ENCODE data around the gene HBEGF. TPM values are rescaled to one million over a fixed set of nuclear protein-coding genes. Genes with fewer than 3 reads are reported as not detected.

The HBEGF gene
- total RNA-seq = 11.0 TPM
- polyA plus RNA-seq (ENCODE audit: insufficient read depth in 1 of 8, insufficient read length in 8 of 8, low replicate concordance in 1 of 8) = 10 to 100 TPM; 10.0 to 27.0 (median 16.0) TPM
- long read RNA-seq, donor 1, partial matches to known transcripts = 0 of 1 reads
- long read RNA-seq, donor 1, other reads (novel, unspliced or antisense) = 0 of 1 reads
- long read RNA-seq, donor 2 = 0 reads
- long read RNA-seq, donor 3, partial matches to known transcripts = 0 of 4 reads
- long read RNA-seq, donor 3, other reads (novel, unspliced or antisense) = 0 of 4 reads
- long read RNA-seq, donor 4, partial matches to known transcripts = 0 of 5 reads
- long read RNA-seq, donor 4, other reads (novel, unspliced or antisense) = 0 of 5 reads
- long read RNA-seq, donor 5, transcript HBEGF-201 (6 exons, 2,386 nt) = major isoform, 14 of 22 reads
- long read RNA-seq, donor 5, partial matches to known transcripts = 5 of 22 reads
- long read RNA-seq, donor 5, other reads (novel, unspliced or antisense) = 0 of 22 reads
- long read RNA-seq, donor 6, transcript HBEGF-201 (6 exons, 2,386 nt) = major isoform, 5 of 7 reads
- long read RNA-seq, donor 6, partial matches to known transcripts = 0 of 7 reads
- long read RNA-seq, donor 6, other reads (novel, unspliced or antisense) = 0 of 7 reads
- long read RNA-seq, donor 7, partial matches to known transcripts = 37 of 38 reads
- long read RNA-seq, donor 7, other reads (novel, unspliced or antisense) = 0 of 38 reads
- long read RNA-seq, donor 8, partial matches to known transcripts = 0 of 2 reads
- long read RNA-seq, donor 8, other reads (novel, unspliced or antisense) = 0 of 2 reads
- long read RNA-seq, donor 9, partial matches to known transcripts = 0 of 3 reads
- long read RNA-seq, donor 9, other reads (novel, unspliced or antisense) = 0 of 3 reads
- long read RNA-seq, donor 10, partial matches to known transcripts = 0 of 4 reads
- long read RNA-seq, donor 10, other reads (novel, unspliced or antisense) = 0 of 4 reads
- long read RNA-seq, donor 11, partial matches to known transcripts = 0 of 2 reads
- long read RNA-seq, donor 11, other reads (novel, unspliced or antisense) = 0 of 2 reads

GRCh38 chr5:140346348-140347221, at the start of gene HBEGF:
TSS of gene HBEGF (minus strand) at chr5:140346603. CDS start at chr5:140346328, 275 bp downstream.
- under 1% methylated on average over 49 of the region's 72 CpGs for WGBS (ENCODE audit: insufficient coverage)
- H3K4me1 ChIP-seq (ENCODE audit: control insufficient read depth, insufficient read depth, low read length) = peaks cover 55% of the 10 kb centered on the region
- peak within 1 kb of the TSS; percentile 85 for H3K27ac ChIP-seq (ENCODE audit: low read length)

GRCh38 chr5:140393738-140394137, 47.3 kb upstream of the HBEGF start:
- H3K9me3 ChIP-seq (replicated peaks; ENCODE audit: control insufficient read depth, low read depth, low read length) = no peaks in the 10 kb centered on the region
- no peak for DNase-seq
- H3K4me3 ChIP-seq (ENCODE audit: low read length) = no peak overlapping the region
- WGBS (ENCODE audit: insufficient coverage) = no CpG with 5 or more reads among the region's 2 CpGs
- no peaks in the 10 kb centered on the region for H3K27me3 ChIP-seq (ENCODE audit: control insufficient read depth, insufficient read depth, low read length)
- H3K27ac ChIP-seq (ENCODE audit: low read length) = no peak overlapping the region
- no peaks in the 10 kb centered on the region for H3K4me1 ChIP-seq (ENCODE audit: control insufficient read depth, insufficient read depth, low read length)
- no peaks in the 10 kb centered on the region for H3K36me3 ChIP-seq (ENCODE audit: control insufficient read depth, insufficient read depth, low read length)

More at GRCh38 chr5:140346348-140347221, at the start of gene HBEGF:
- H3K9me3 ChIP-seq (replicated peaks; ENCODE audit: control insufficient read depth, low read depth, low read length) = no peaks in the 10 kb centered on the region
- DNase-seq = peak; percentile 90
- H3K36me3 ChIP-seq (ENCODE audit: control insufficient read depth, insufficient read depth, low read length) = peaks cover 12% of the 10 kb centered on the region
- H3K4me3 ChIP-seq (ENCODE audit: low read length) = peak within 1 kb of the TSS; percentile 64
- peaks cover 17% of the 10 kb centered on the region for H3K27me3 ChIP-seq (ENCODE audit: control insufficient read depth, insufficient read depth, low read length)

- H3K27ac ChIP-seq (ENCODE audit: low read length) = no peak overlapping the region
- H3K4me1 ChIP-seq (ENCODE audit: control insufficient read depth, insufficient read depth, low read length) = no peaks in the 10 kb centered on the region
- no peaks in the 10 kb centered on the region for H3K27me3 ChIP-seq (ENCODE audit: control insufficient read depth, insufficient read depth, low read length)
- DNase-seq = no peak
- WGBS (ENCODE audit: insufficient coverage) = no CpG with 5 or more reads among the region's 1 CpG
- H3K9me3 ChIP-seq (replicated peaks; ENCODE audit: control insufficient read depth, low read depth, low read length) = no peaks in the 10 kb centered on the region
- H3K36me3 ChIP-seq (ENCODE audit: control insufficient read depth, insufficient read depth, low read length) = no peaks in the 10 kb centered on the region
- H3K4me3 ChIP-seq (ENCODE audit: low read length) = no peak overlapping the region
Observed at GRCh38 chr5:140391732-140392131, 45.3 kb upstream of the HBEGF start.

- Histone ChIP-seq H3K4me3 (ENCODE audit: low read length) (no peak overlapping the region), H3K27ac (ENCODE audit: low read length) (no peak overlapping the region), H3K27me3 (ENCODE audit: control insufficient read depth, insufficient read depth, low read length) (no peaks in the 10 kb centered on the region), H3K4me1 (ENCODE audit: control insufficient read depth, insufficient read depth, low read length) (no peaks in the 10 kb centered on the region), H3K9me3 (replicated peaks; ENCODE audit: control insufficient read depth, low read depth, low read length) (no peaks in the 10 kb centered on the region), H3K36me3 (ENCODE audit: control insufficient read depth, insufficient read depth, low read length) (no peaks in the 10 kb centered on the region)
- no peak for DNase-seq
- WGBS (ENCODE audit: insufficient coverage) = no CpG with 5 or more reads among the region's 1 CpG
Observed at GRCh38 chr5:140391312-140391711, 44.9 kb upstream of the HBEGF start.

- no CpG with 5 or more reads among the region's 2 CpGs for WGBS (ENCODE audit: insufficient coverage)
- H3K27me3 ChIP-seq (ENCODE audit: control insufficient read depth, insufficient read depth, low read length) = no peaks in the 10 kb centered on the region
- DNase-seq = no peak
Observed at GRCh38 chr5:140388052-140388451, 41.6 kb upstream of the HBEGF start.

GRCh38 chr5:140383300-140383699, 36.9 kb upstream of the HBEGF start:
- WGBS (ENCODE audit: insufficient coverage) = 93% methylated on average over 2 of the region's 2 CpGs
- DNase-seq = no peak
- no peaks in the 10 kb centered on the region for H3K9me3 ChIP-seq (replicated peaks; ENCODE audit: control insufficient read depth, low read depth, low read length)

More at GRCh38 chr5:140388052-140388451, 41.6 kb upstream of the HBEGF start:
- H3K36me3 ChIP-seq (ENCODE audit: control insufficient read depth, insufficient read depth, low read length) = no peaks in the 10 kb centered on the region
- no peaks in the 10 kb centered on the region for H3K4me1 ChIP-seq (ENCODE audit: control insufficient read depth, insufficient read depth, low read length)
- no peak overlapping the region for H3K4me3 ChIP-seq (ENCODE audit: low read length)
- no peak overlapping the region for H3K27ac ChIP-seq (ENCODE audit: low read length)
- no peaks in the 10 kb centered on the region for H3K9me3 ChIP-seq (replicated peaks; ENCODE audit: control insufficient read depth, low read depth, low read length)

GRCh38 chr5:140382866-140383265, 36.5 kb upstream of the HBEGF start:
- H3K9me3 ChIP-seq (replicated peaks; ENCODE audit: control insufficient read depth, low read depth, low read length) = no peaks in the 10 kb centered on the region
- no peak for DNase-seq
- no peak overlapping the region for H3K4me3 ChIP-seq (ENCODE audit: low read length)
- no peaks in the 10 kb centered on the region for H3K27me3 ChIP-seq (ENCODE audit: control insufficient read depth, insufficient read depth, low read length)
- no peaks in the 10 kb centered on the region for H3K36me3 ChIP-seq (ENCODE audit: control insufficient read depth, insufficient read depth, low read length)
- no peak overlapping the region for H3K27ac ChIP-seq (ENCODE audit: low read length)
- no peaks in the 10 kb centered on the region for H3K4me1 ChIP-seq (ENCODE audit: control insufficient read depth, insufficient read depth, low read length)

More at GRCh38 chr5:140383300-140383699, 36.9 kb upstream of the HBEGF start:
- H3K27me3 ChIP-seq (ENCODE audit: control insufficient read depth, insufficient read depth, low read length) = no peaks in the 10 kb centered on the region
- no peak overlapping the region for H3K4me3 ChIP-seq (ENCODE audit: low read length)
- H3K4me1 ChIP-seq (ENCODE audit: control insufficient read depth, insufficient read depth, low read length) = no peaks in the 10 kb centered on the region
- H3K27ac ChIP-seq (ENCODE audit: low read length) = no peak overlapping the region
- no peaks in the 10 kb centered on the region for H3K36me3 ChIP-seq (ENCODE audit: control insufficient read depth, insufficient read depth, low read length)

GRCh38 chr5:140381972-140382371, 35.6 kb upstream of the HBEGF start:
- WGBS (ENCODE audit: insufficient coverage) = no CpG with 5 or more reads among the region's 1 CpG
- Histone ChIP-seq H3K36me3 (ENCODE audit: control insufficient read depth, insufficient read depth, low read length) (no peaks in the 10 kb centered on the region), H3K27ac (ENCODE audit: low read length) (no peak overlapping the region), H3K4me3 (ENCODE audit: low read length) (no peak overlapping the region), H3K4me1 (ENCODE audit: control insufficient read depth, insufficient read depth, low read length) (no peaks in the 10 kb centered on the region), H3K9me3 (replicated peaks; ENCODE audit: control insufficient read depth, low read depth, low read length) (no peaks in the 10 kb centered on the region), H3K27me3 (ENCODE audit: control insufficient read depth, insufficient read depth, low read length) (no peaks in the 10 kb centered on the region)
- DNase-seq = no peak

GRCh38 chr5:140381351-140381750, 34.9 kb upstream of the HBEGF start:
- Histone ChIP-seq H3K27me3 (ENCODE audit: control insufficient read depth, insufficient read depth, low read length) (no peaks in the 10 kb centered on the region), H3K27ac (ENCODE audit: low read length) (no peak overlapping the region), H3K4me1 (ENCODE audit: control insufficient read depth, insufficient read depth, low read length) (no peaks in the 10 kb centered on the region), H3K36me3 (ENCODE audit: control insufficient read depth, insufficient read depth, low read length) (no peaks in the 10 kb centered on the region), H3K9me3 (replicated peaks; ENCODE audit: control insufficient read depth, low read depth, low read length) (no peaks in the 10 kb centered on the region), H3K4me3 (ENCODE audit: low read length) (no peak overlapping the region)
- no CpG with 5 or more reads among the region's 4 CpGs for WGBS (ENCODE audit: insufficient coverage)
- DNase-seq = no peak

Measured in muscle of leg (tissue), 16 donors.